Measurements from ENCODE around the gene PILRA. TPM values are rescaled to one million over a fixed set of nuclear protein-coding genes. Genes with fewer than 3 reads are reported as not detected.
A peak's percentile ranks its signal among the peaks of the same experiment; 100 is the strongest.

Gene PILRA
- total and polyA plus RNA-seq, 2 donors (not counting 1 experiment from before 2014, with no cell fraction given), result 10.3 to 23.0 TPM

GRCh38 chr7:100353685-100354330, 19.5 kb upstream of the PILRA start:
- no peak overlapping the region for H2AFZ ChIP-seq (ENCODE audit: insufficient read depth, low read depth, low read length, poor library complexity, severe bottlenecking)
- no peak overlapping the region for H3K27ac ChIP-seq (ENCODE audit: low read length in 2 of 2)
- H3K9ac ChIP-seq (ENCODE audit: low read length), result no peak overlapping the region
- ATAC-seq (ENCODE audit: low read depth), result no peak
- no peaks in the 10 kb centered on the region for H3K27me3 ChIP-seq (replicated peaks in 1 of 4; ENCODE audit: control extremely low read depth in 1 of 4, control insufficient read depth in 3 of 4, insufficient read depth in 4 of 4, low read length in 3 of 4)
- TF ChIP-seq EZH2 (IDR thresholded peaks at IDR 0.05; ENCODE audit: borderline replicate concordance, insufficient read depth, low read depth, low read length, poor library complexity, severe bottlenecking) (no peak), CTCF (IDR thresholded peaks at IDR 0.05) (no peak)
- no peak overlapping the region for H3K4me3 Mint-ChIP-seq
- H3K36me3 ChIP-seq (replicated peaks in 1 of 2; ENCODE audit: control extremely low read depth in 1 of 2, control insufficient read depth in 1 of 2, extremely low read depth in 1 of 2, insufficient read depth in 2 of 2, low read length in 1 of 2), result peaks cover 1 to 75% of the 10 kb centered on the region in 2 experiments
- H3K4me1 ChIP-seq (ENCODE audit: control insufficient read depth in 2 of 2, insufficient read depth in 2 of 2, low read length in 2 of 2), result peaks cover 8 to 30% of the 10 kb centered on the region in 2 donors
- H3K4me2 ChIP-seq (replicated peaks; ENCODE audit: low read depth, low read length, poor library complexity, severe bottlenecking), result no peak overlapping the region
- H4K20me1 ChIP-seq (ENCODE audit: control insufficient read depth, insufficient read depth, low read length, poor library complexity, severe bottlenecking), result no peaks in the 10 kb centered on the region
- no peaks in the 10 kb centered on the region for H3K9me3 ChIP-seq (ENCODE audit: control extremely low read depth in 1 of 3, control insufficient read depth in 2 of 3, insufficient read depth in 1 of 3, low read length in 2 of 3)
- H3K4me1 Mint-ChIP-seq, result peaks cover 14% of the 10 kb centered on the region
- whole genome bisulfite sequencing (ENCODE audit: insufficient coverage), result 84% methylated on average over 5 of the region's 6 CpGs
- H3K9me3 Mint-ChIP-seq (ENCODE audit: insufficient read depth), result no peaks in the 10 kb centered on the region
- ChIA-PET POLR2A (no interaction called here), CTCF (interaction anchor here (0.7 to 1.0 kb wide), 4 partner anchors 54 to 221 kb away, joined by 3 to 4 read pairs (median 3); no protein-coding TSS in a partner anchor)
- no peak overlapping the region for H3K4me3 ChIP-seq (ENCODE audit: control extremely low read depth in 1 of 5, extremely low read depth in 1 of 5, insufficient read depth in 1 of 5, low read depth in 2 of 5, low read length in 4 of 5)
- peaks cover 37% of the 10 kb centered on the region for H3K79me2 ChIP-seq (ENCODE audit: control insufficient read depth, insufficient read depth, low read length)
- peak overlapping the region; percentile 26 for H3K27ac Mint-ChIP-seq
- no peaks in the 10 kb centered on the region for H3K27me3 Mint-ChIP-seq
- no peak for DNase-seq
- intact Hi-C loops (cut with micrococcal nuclease), result no loop called here

GRCh38 chr7:100356416-100357068, 16.7 kb upstream of the PILRA start:
- ChIA-PET POLR2A (no interaction called here), CTCF (interaction anchor here (0.9 to 4.7 kb wide), 3 partner anchors 10 to 203 kb away, joined by 3 to 67 read pairs (median 3); no protein-coding TSS in a partner anchor)
- Mint-ChIP-seq H3K4me1 (peaks cover 23% of the 10 kb centered on the region), H3K27ac (no peak overlapping the region), H3K9me3 (ENCODE audit: insufficient read depth) (no peaks in the 10 kb centered on the region), H3K27me3 (no peaks in the 10 kb centered on the region), H3K4me3 (no peak overlapping the region)
- 96% methylated on average over 8 of the region's 8 CpGs for WGBS (ENCODE audit: insufficient coverage)
- Histone ChIP-seq H3K9me3 (ENCODE audit: control extremely low read depth in 1 of 3, control insufficient read depth in 2 of 3, insufficient read depth in 1 of 3, low read length in 2 of 3) (no peaks in the 10 kb centered on the region), H4K20me1 (ENCODE audit: control insufficient read depth, insufficient read depth, low read length, poor library complexity, severe bottlenecking) (no peaks in the 10 kb centered on the region), H3K4me1 (ENCODE audit: control insufficient read depth in 2 of 2, insufficient read depth in 2 of 2, low read length in 2 of 2) (peaks cover 10 to 32% of the 10 kb centered on the region in 2 donors), H3K27ac (ENCODE audit: low read length in 2 of 2) (no peak overlapping the region), H3K27me3 (replicated peaks in 1 of 4; ENCODE audit: control extremely low read depth in 1 of 4, control insufficient read depth in 3 of 4, insufficient read depth in 4 of 4, low read length in 3 of 4) (no peaks in the 10 kb centered on the region), H2AFZ (ENCODE audit: insufficient read depth, low read depth, low read length, poor library complexity, severe bottlenecking) (no peak overlapping the region), H3K36me3 (replicated peaks in 1 of 2; ENCODE audit: control extremely low read depth in 1 of 2, control insufficient read depth in 1 of 2, extremely low read depth in 1 of 2, insufficient read depth in 2 of 2, low read length in 1 of 2) (peaks cover 1 to 75% of the 10 kb centered on the region in 2 experiments), H3K4me2 (replicated peaks; ENCODE audit: low read depth, low read length, poor library complexity, severe bottlenecking) (no peak overlapping the region), H3K79me2 (ENCODE audit: control insufficient read depth, insufficient read depth, low read length) (peaks cover 11% of the 10 kb centered on the region), H3K9ac (ENCODE audit: low read length) (no peak overlapping the region), H3K4me3 (ENCODE audit: control extremely low read depth in 1 of 5, extremely low read depth in 1 of 5, insufficient read depth in 1 of 5, low read depth in 2 of 5, low read length in 4 of 5) (no peak overlapping the region)
- DNase-seq, result peak; percentile 22
- ATAC-seq (ENCODE audit: low read depth), result no peak
- TF ChIP-seq CTCF (IDR thresholded peaks at IDR 0.05) (no peak), EZH2 (IDR thresholded peaks at IDR 0.05; ENCODE audit: borderline replicate concordance, insufficient read depth, low read depth, low read length, poor library complexity, severe bottlenecking) (no peak)
- intact Hi-C loops (cut with micrococcal nuclease), result no loop called here

Measured in B cell (primary cell).